H9 (cell line): ENCODE results near the gene LARGE1. TPM values are rescaled to one million over a fixed set of nuclear protein-coding genes. Genes with fewer than 3 reads are reported as not detected.
A peak's percentile ranks its signal among the peaks of the same experiment; 100 is the strongest.

Experiments
- DNase-seq: peaks from one replicate; pipeline ENCODE4 v3.0.0-alpha.2; 2017
- H2AFZ ChIP-seq: one replicate; pipeline ENCODE4 v1.6.1; 2013; ENCODE audit warnings: mild to moderate bottlenecking, low read length, control low read depth, moderate library complexity
- H2AK5ac ChIP-seq: 2 replicates; pipeline ENCODE4 v1.6.1; 2013; ENCODE audit warnings: low read length, control low read depth, mixed read lengths; ENCODE audit not compliant: insufficient read length
- H2BK120ac ChIP-seq: one replicate; pipeline ENCODE4 v1.6.1; 2013; ENCODE audit warnings: low read depth, mild to moderate bottlenecking, low read length, control low read depth, inconsistent platforms; ENCODE audit not compliant: poor library complexity, severe bottlenecking
- H2BK12ac ChIP-seq: 2 replicates; pipeline ENCODE4 v1.6.1; 2013; ENCODE audit warnings: low read length, control low read depth, mixed read lengths, low read depth; ENCODE audit not compliant: insufficient read length
- H2BK15ac ChIP-seq: 2 replicates; pipeline ENCODE4 v1.6.1; 2013; ENCODE audit warnings: low read depth, low read length, control low read depth
- H2BK20ac ChIP-seq: one replicate; pipeline ENCODE4 v1.6.1; 2013; ENCODE audit warnings: low read depth, mild to moderate bottlenecking, low read length, control low read depth, inconsistent platforms; ENCODE audit not compliant: poor library complexity, severe bottlenecking
- H2BK5ac ChIP-seq: 2 replicates; pipeline ENCODE4 v1.6.1; 2013; ENCODE audit warnings: low read length, control low read depth, mixed read lengths; ENCODE audit not compliant: insufficient read length
- H3K14ac ChIP-seq: 2 replicates; pipeline ENCODE4 v1.6.1; 2013; ENCODE audit warnings: low read length, control low read depth; ENCODE audit not compliant: insufficient read depth
- H3K18ac ChIP-seq: 2 replicates; pipeline ENCODE4 v1.6.1; 2013; ENCODE audit warnings: low read depth, mild to moderate bottlenecking, mixed read lengths, low read length, control low read depth; ENCODE audit not compliant: insufficient read length
- H3K23ac ChIP-seq: 2 replicates; pipeline ENCODE4 v1.6.1; 2013; ENCODE audit warnings: low read length, control low read depth, mixed read lengths, low read depth; ENCODE audit not compliant: insufficient read length
- H3K23me2 ChIP-seq: 2 replicates; pipeline ENCODE4 v1.6.1; 2013; ENCODE audit warnings: low read depth, mild to moderate bottlenecking, mixed read lengths, low read length, control low read depth; ENCODE audit not compliant: insufficient read length, poor library complexity, severe bottlenecking
- H3K27ac ChIP-seq: 2 replicates; pipeline ENCODE4 v1.5.1; 2013; ENCODE audit warnings: low read length, control low read depth, mixed read lengths, low read depth; ENCODE audit not compliant: insufficient read length
- H3K27me3 ChIP-seq: 2 replicates; pipeline ENCODE4 v1.6.1; 2013; ENCODE audit warnings: low read length, control low read depth, inconsistent platforms; ENCODE audit not compliant: insufficient read depth
- H3K4ac ChIP-seq: 2 replicates; pipeline ENCODE4 v1.6.1; 2013; ENCODE audit warnings: low read depth, mild to moderate bottlenecking, control low read depth, inconsistent platforms, low read length, moderate library complexity
- H3K4me1 ChIP-seq: 2 replicates; pipeline ENCODE4 v1.6.1; 2013; ENCODE audit warnings: low read length, control low read depth, inconsistent platforms; ENCODE audit not compliant: insufficient read depth
- H3K4me2 ChIP-seq: 2 replicates; pipeline ENCODE4 v1.6.1; 2013; ENCODE audit warnings: low read length, control low read depth, mixed read lengths; ENCODE audit not compliant: insufficient read length, insufficient read depth
- H3K56ac ChIP-seq: 2 replicates; pipeline ENCODE4 v1.6.1; 2013; ENCODE audit warnings: low read depth, mild to moderate bottlenecking, mixed read lengths, low read length, control low read depth; ENCODE audit not compliant: insufficient read length
- H3K79me1 ChIP-seq: 2 replicates; pipeline ENCODE4 v1.6.1; 2013; ENCODE audit warnings: low read depth, mild to moderate bottlenecking, moderate library complexity, low read length, control low read depth, inconsistent platforms; ENCODE audit not compliant: insufficient read depth, poor library complexity, severe bottlenecking
- H3K79me2 ChIP-seq: 2 replicates; pipeline ENCODE4 v1.6.1; 2013; ENCODE audit warnings: low read length, control low read depth, inconsistent platforms; ENCODE audit not compliant: insufficient read depth
- H3K9ac ChIP-seq: 2 replicates; pipeline ENCODE4 v1.6.1; 2013; ENCODE audit warnings: low read length, control low read depth, mixed read lengths; ENCODE audit not compliant: insufficient read length; ENCODE audit errors: extremely low read depth
- H3K9me3 ChIP-seq: one replicate; pipeline ENCODE4 v1.6.1; 2013; ENCODE audit warnings: low read depth, low read length, inconsistent platforms; ENCODE audit not compliant: control insufficient read depth
- H3T11ph ChIP-seq: one replicate; pipeline ENCODE4 v1.6.1; 2013; ENCODE audit warnings: mild to moderate bottlenecking, low read length, control low read depth, inconsistent platforms
- H4K20me1 ChIP-seq: one replicate; pipeline ENCODE4 v1.6.1; 2013; ENCODE audit not compliant: control insufficient read depth, insufficient read length, insufficient read depth
- H4K5ac ChIP-seq: 2 replicates; pipeline ENCODE4 v1.6.1; 2013; ENCODE audit warnings: low read depth, mild to moderate bottlenecking, mixed read lengths, low read length, control low read depth; ENCODE audit not compliant: insufficient read length
- H4K8ac ChIP-seq: replicated peaks from 2 replicates; pipeline ENCODE4 v1.6.1; 2013; ENCODE audit warnings: low read length, control low read depth, mixed read lengths, low read depth; ENCODE audit not compliant: insufficient read length
- H4K91ac ChIP-seq: 2 replicates; pipeline ENCODE4 v1.6.1; 2013; ENCODE audit warnings: low read depth, mild to moderate bottlenecking, moderate library complexity, mixed read lengths, low read length, control low read depth; ENCODE audit not compliant: insufficient read length
- H3K27ac Mint-ChIP-seq, 3 experiments: 2 replicates in 2 of 3; 3 replicates in 1 of 3; pipeline ENCODE4 v1.8.0; 2020 to 2021; ENCODE audit warnings: mixed read lengths in 3 of 3, mild to moderate bottlenecking in 1 of 3, moderate library complexity in 1 of 3
- H3K27me3 Mint-ChIP-seq: 2 replicates; pipeline ENCODE4 v1.8.0; 2021; ENCODE audit warnings: low read depth, mild to moderate bottlenecking, moderate library complexity, mixed read lengths
- H3K36me3 Mint-ChIP-seq, 3 experiments: 2 replicates in 2 of 3; 3 replicates in 1 of 3; pipeline ENCODE4 v1.8.0; 2020 to 2021; ENCODE audit warnings: low read depth in 3 of 3, mixed read lengths in 3 of 3; ENCODE audit not compliant: insufficient read depth in 1 of 3
- H3K4me1 Mint-ChIP-seq, 2 experiments: 2 replicates each; pipeline ENCODE4 v1.8.0; 2020; ENCODE audit warnings: mixed read lengths in 2 of 2
- H3K4me3 Mint-ChIP-seq, 2 experiments: 2 replicates in 1 of 2; 3 replicates in 1 of 2; pipeline ENCODE4 v1.8.0; 2020 to 2021; ENCODE audit warnings: mild to moderate bottlenecking in 2 of 2, mixed read lengths in 2 of 2, moderate library complexity in 1 of 2
- H3K9me3 Mint-ChIP-seq, 2 experiments: 2 replicates in 1 of 2; 3 replicates in 1 of 2; pipeline ENCODE4 v1.8.0; 2020; ENCODE audit warnings: mild to moderate bottlenecking in 2 of 2, mixed read lengths in 2 of 2, moderate library complexity in 1 of 2
- WGBS: extraction: QIAGEN DNeasy Blood & Tissue Kit; methylation state at CpG from one replicate; pipeline ENCODE4 v1.1.7; 2013; ENCODE audit warnings: missing lambda C conversion rate, low lambda C conversion rate, mixed read lengths; ENCODE audit not compliant: insufficient read length; ENCODE audit errors: extremely low coverage; 5-methylcytosine and 5-hydroxymethylcytosine counted together
- total RNA-seq: library from RNA; stranded (reverse); gene quantifications from 2 replicates; pipeline ENCODE4 v1.2.1, GENCODE V29; 2021
- TF ChIP-seq, protein P1 (sequence below): fragments of 200-600 bp; sonication (generic); conservative IDR thresholded peaks from 3 replicates; pipeline ENCODE4 v1.8.0; 2021; ENCODE audit warnings: antibody characterized with exemption, mild to moderate bottlenecking

The LARGE1 gene
- total RNA-seq, 1 experiment from 2014 or later: 43.5 TPM

DNA sequence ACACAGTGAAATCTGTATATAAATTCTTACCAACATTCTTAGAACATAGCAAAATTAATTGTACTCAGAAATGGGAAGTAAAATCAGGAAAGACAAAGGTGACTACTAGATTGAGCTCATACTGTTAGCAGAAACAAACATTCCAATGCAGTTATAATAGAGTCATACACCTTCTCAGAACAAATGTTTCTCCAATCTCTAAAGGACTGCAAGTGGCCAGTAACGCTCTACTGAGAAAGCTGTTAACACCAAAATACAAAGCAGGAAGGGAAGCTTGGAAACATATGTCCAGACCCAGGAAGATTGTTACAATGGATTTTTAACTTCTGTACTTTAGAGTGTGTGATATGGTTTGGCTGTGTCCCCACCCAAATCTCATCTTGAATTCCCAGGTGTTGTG, 341.5 kb downstream of the LARGE1 start:
- Histone ChIP-seq H3K18ac (no peak overlapping the region), H2AK5ac (no peak overlapping the region), H4K91ac (no peak overlapping the region), H4K5ac (no peak overlapping the region), H3K27ac (no peak overlapping the region), H2BK15ac (no peak overlapping the region), H3K79me1 (no peaks in the 10 kb centered on the region), H3K9ac (no peak overlapping the region), H3K23me2 (no peaks in the 10 kb centered on the region), H3K14ac (no peak overlapping the region), H3T11ph (no peak overlapping the region), H4K20me1 (no peaks in the 10 kb centered on the region), H3K79me2 (0 out of 2 replicates have a peak, but pooled peaks cover 4% of the 10 kb centered on the region), H2BK12ac (no peak overlapping the region), H2BK120ac (no peak overlapping the region), H2BK20ac (no peak overlapping the region), H2BK5ac (no peak overlapping the region), H3K4me1 (no peaks in the 10 kb centered on the region), H3K4ac (no peak overlapping the region), H2AFZ (no peak overlapping the region), H3K27me3 (no peaks in the 10 kb centered on the region), H3K4me2 (no peak overlapping the region), H3K23ac (no peak overlapping the region), H4K8ac (no peak overlapping the region), H3K9me3 (no peaks in the 10 kb centered on the region), H3K56ac (no peak overlapping the region)
- Mint-ChIP-seq H3K4me3 (no peak overlapping the region), H3K36me3 (no peaks in the 10 kb centered on the region; a peak in 1 of 7 replicates), H3K9me3 (no peaks in the 10 kb centered on the region), H3K27me3 (no peaks in the 10 kb centered on the region), H3K4me1 (peaks cover 11 to 18% of the 10 kb centered on the region in 2 experiments), H3K27ac (peak overlapping the region in 1 of 3 experiments; percentile 18; a peak in 1 of 7 replicates)
- WGBS: no CpG with 5 or more reads among the region's 1 CpG
- no peak for DNase-seq
- TF ChIP-seq, protein P1, sequence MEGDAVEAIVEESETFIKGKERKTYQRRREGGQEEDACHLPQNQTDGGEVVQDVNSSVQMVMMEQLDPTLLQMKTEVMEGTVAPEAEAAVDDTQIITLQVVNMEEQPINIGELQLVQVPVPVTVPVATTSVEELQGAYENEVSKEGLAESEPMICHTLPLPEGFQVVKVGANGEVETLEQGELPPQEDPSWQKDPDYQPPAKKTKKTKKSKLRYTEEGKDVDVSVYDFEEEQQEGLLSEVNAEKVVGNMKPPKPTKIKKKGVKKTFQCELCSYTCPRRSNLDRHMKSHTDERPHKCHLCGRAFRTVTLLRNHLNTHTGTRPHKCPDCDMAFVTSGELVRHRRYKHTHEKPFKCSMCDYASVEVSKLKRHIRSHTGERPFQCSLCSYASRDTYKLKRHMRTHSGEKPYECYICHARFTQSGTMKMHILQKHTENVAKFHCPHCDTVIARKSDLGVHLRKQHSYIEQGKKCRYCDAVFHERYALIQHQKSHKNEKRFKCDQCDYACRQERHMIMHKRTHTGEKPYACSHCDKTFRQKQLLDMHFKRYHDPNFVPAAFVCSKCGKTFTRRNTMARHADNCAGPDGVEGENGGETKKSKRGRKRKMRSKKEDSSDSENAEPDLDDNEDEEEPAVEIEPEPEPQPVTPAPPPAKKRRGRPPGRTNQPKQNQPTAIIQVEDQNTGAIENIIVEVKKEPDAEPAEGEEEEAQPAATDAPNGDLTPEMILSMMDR: no peak
